Measurements from ENCODE around the gene HOXA3.

- TF ChIP-seq CTCF (IDR thresholded peaks at IDR 0.05) (no peak), POLR2A (IDR thresholded peaks at IDR 0.05; ENCODE audit: low read depth) (no peak)
Measured at GRCh38 chr7:27114881-27115220, 37.5 kb downstream of the HOXA3 start.

Measured in esophagus muscularis mucosa (tissue), 3 donors.